ENCODE data around the gene TMEM266. TPM values are rescaled to one million over a fixed set of nuclear protein-coding genes. Genes with fewer than 3 reads are reported as not detected.

The TMEM266 gene
- total RNA-seq, 5 donors from 2014 or later (not counting 1 experiment from before 2014, with no cell fraction given) = 0.16 TPM; not detected in 4

DNA sequence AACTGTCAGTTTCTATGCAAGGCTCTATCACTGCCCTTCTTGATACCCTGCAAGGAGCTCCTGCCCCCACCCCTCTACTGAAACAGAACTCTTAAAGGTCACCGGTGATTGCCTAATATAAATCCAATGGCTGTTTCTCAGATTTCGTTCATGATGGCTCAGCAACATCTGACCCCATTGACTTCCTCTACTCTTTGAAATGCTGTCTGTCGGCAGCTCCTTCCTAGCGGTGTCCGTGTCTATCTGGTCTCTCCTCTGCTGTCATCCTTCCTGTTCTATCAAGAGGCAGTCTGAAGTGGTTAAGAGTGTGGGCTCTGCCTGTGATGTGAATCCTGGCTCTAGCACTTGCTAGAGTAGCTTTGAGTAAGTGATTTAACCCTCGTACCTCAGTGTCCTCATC is 5.5 kb downstream of the TMEM266 start:
- no peak overlapping the region for H3K4me3 Mint-ChIP-seq
- no peak overlapping the region for H3K27ac Mint-ChIP-seq

DNA sequence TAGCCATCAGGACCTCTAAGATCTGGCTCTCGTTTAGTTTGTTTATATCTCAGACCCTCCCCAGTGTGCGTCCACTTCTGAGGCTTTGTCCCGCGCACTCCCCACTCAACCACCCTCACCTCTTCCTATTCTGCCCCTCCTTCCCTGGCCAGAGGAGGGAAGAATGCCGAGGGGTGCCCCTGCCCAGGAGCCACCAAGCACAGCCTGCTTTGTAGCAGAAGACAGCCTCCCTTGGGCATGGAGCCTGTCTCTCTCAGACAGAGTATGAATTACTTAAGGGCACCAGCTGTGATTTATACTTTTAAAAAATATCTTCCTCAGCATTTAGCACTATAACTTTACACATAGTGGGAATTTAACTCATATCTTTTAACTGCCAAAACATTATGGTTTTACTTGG is 6.0 kb downstream of the TMEM266 start:
- Mint-ChIP-seq H3K27ac (peak overlapping the region in 1 of 2 donors; percentile 12), H3K27me3 (peaks cover 26 to 37% of the 10 kb centered on the region in 2 donors), H3K36me3 (no peaks in the 10 kb centered on the region), H3K4me1 (peaks cover 12 to 15% (median 12%) of the 10 kb centered on the region in 3 donors), H3K9me3 (no peaks in the 10 kb centered on the region), H3K4me3 (no peak overlapping the region)
- ATAC-seq (replicated peaks in 1 of 4) (no peak), DNase-seq (no peak)
- ChIA-PET CTCF (interaction anchor here in 1 of 2 donors (0.6 kb wide), 1 partner anchor 1012 kb away, joined by 4 read pairs; no protein-coding TSS in a partner anchor), POLR2A (no interaction called here)
- H3K4me1 ChIP-seq (ENCODE audit: control insufficient read depth in 1 of 2, extremely low read depth in 1 of 2, insufficient read depth in 2 of 2, low read length in 2 of 2) = peaks cover 0 to 7% of the 10 kb centered on the region in 2 experiments
- no CpG with 5 or more reads among the region's 5 CpGs for WGBS (ENCODE audit: insufficient coverage)
- no peak overlapping the region for H3K4me3 ChIP-seq (ENCODE audit: control insufficient read depth in 1 of 2, extremely low read depth in 1 of 2, low read length in 1 of 2)
- H3K27ac ChIP-seq (ENCODE audit: low read length) = no peak overlapping the region
- peaks cover 10 to 13% of the 10 kb centered on the region in 2 experiments for H3K27me3 ChIP-seq (replicated peaks in 1 of 2; ENCODE audit: control insufficient read depth in 2 of 2, extremely low read depth in 1 of 2, insufficient read depth in 2 of 2, low read length in 1 of 2)
- no peaks in the 10 kb centered on the region for H3K36me3 ChIP-seq (ENCODE audit: control insufficient read depth in 2 of 2, extremely low read depth in 1 of 2, insufficient read depth in 1 of 2, low read length in 1 of 2)
- H3K9me3 ChIP-seq = no peaks in the 10 kb centered on the region

More for the DNA sequence above, 5.5 kb downstream of the TMEM266 start:
- H3K27me3 ChIP-seq (replicated peaks in 1 of 2; ENCODE audit: control insufficient read depth in 2 of 2, extremely low read depth in 1 of 2, insufficient read depth in 2 of 2, low read length in 1 of 2) = peaks cover 10 to 16% of the 10 kb centered on the region in 2 experiments
- 5% methylated on average over 5 of the region's 6 CpGs for WGBS (ENCODE audit: insufficient coverage)
- H3K36me3 Mint-ChIP-seq = no peaks in the 10 kb centered on the region
- H3K4me3 ChIP-seq (ENCODE audit: control insufficient read depth in 1 of 2, extremely low read depth in 1 of 2, low read length in 1 of 2) = no peak overlapping the region
- DNase-seq = peak in 8 of 35 experiments; percentile 0 to 33 (median 9)
- POLR2A ChIA-PET = no interaction called here
- H3K4me1 Mint-ChIP-seq = peaks cover 13 to 19% (median 14%) of the 10 kb centered on the region in 3 donors
- ATAC-seq (replicated peaks in 1 of 4) = peak; percentile 69 to 92 (median 89)
- H3K27ac ChIP-seq (ENCODE audit: low read length) = no peak overlapping the region
- no peaks in the 10 kb centered on the region for H3K9me3 ChIP-seq
- peaks cover 28 to 40% of the 10 kb centered on the region in 2 donors for H3K27me3 Mint-ChIP-seq
- peaks cover 0 to 9% of the 10 kb centered on the region in 2 experiments for H3K4me1 ChIP-seq (ENCODE audit: control insufficient read depth in 1 of 2, extremely low read depth in 1 of 2, insufficient read depth in 2 of 2, low read length in 2 of 2)
- no peaks in the 10 kb centered on the region for H3K36me3 ChIP-seq (ENCODE audit: control insufficient read depth in 2 of 2, extremely low read depth in 1 of 2, insufficient read depth in 1 of 2, low read length in 1 of 2)
- CTCF ChIA-PET = interaction anchor here in 1 of 2 donors (0.6 kb wide), 1 partner anchor 1012 kb away, joined by 4 read pairs; no protein-coding TSS in a partner anchor
- H3K9me3 Mint-ChIP-seq = no peaks in the 10 kb centered on the region

DNA sequence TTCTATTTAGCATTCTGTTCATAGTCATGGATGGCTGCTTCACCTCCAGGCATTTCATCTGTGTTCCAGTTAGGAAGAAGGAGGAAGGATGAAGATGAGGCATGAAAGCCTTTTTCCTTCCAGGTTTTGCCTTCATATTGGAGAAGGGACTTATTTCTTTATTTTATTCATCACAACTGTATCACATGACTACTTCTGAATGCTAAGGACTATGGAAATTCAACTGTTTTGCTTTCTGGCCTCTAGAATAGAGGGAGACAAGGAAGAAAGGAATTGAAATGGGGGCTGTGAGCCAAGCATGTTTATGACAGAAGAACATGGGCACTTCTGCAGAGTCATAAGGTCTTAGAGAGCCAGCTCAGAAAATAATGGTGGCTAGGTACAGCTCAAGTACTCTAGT is 10.4 kb downstream of the TMEM266 start:
- no peak overlapping the region for H3K27ac ChIP-seq (ENCODE audit: low read length)
- H3K27me3 ChIP-seq (replicated peaks in 1 of 2; ENCODE audit: control insufficient read depth in 2 of 2, extremely low read depth in 1 of 2, insufficient read depth in 2 of 2, low read length in 1 of 2) = peaks cover 0 to 7% of the 10 kb centered on the region in 2 experiments
- H3K27ac Mint-ChIP-seq = no peak overlapping the region
- no peak overlapping the region for H3K4me3 Mint-ChIP-seq
- no peaks in the 10 kb centered on the region for H3K36me3 Mint-ChIP-seq
- H3K9me3 Mint-ChIP-seq = no peaks in the 10 kb centered on the region
- no peaks in the 10 kb centered on the region for H3K9me3 ChIP-seq
- H3K36me3 ChIP-seq (ENCODE audit: control insufficient read depth in 2 of 2, extremely low read depth in 1 of 2, insufficient read depth in 1 of 2, low read length in 1 of 2) = no peaks in the 10 kb centered on the region
- peaks cover 9% of the 10 kb centered on the region in 3 donors for H3K4me1 Mint-ChIP-seq
- CTCF ChIA-PET = no interaction called here
- ATAC-seq (replicated peaks in 1 of 4) (no peak), DNase-seq (no peak)
- POLR2A ChIA-PET = no interaction called here
- peaks cover 3 to 12% of the 10 kb centered on the region in 2 donors for H3K27me3 Mint-ChIP-seq
- peaks cover 0 to 6% of the 10 kb centered on the region in 2 experiments for H3K4me1 ChIP-seq (ENCODE audit: control insufficient read depth in 1 of 2, extremely low read depth in 1 of 2, insufficient read depth in 2 of 2, low read length in 2 of 2)
- no peak overlapping the region for H3K4me3 ChIP-seq (ENCODE audit: control insufficient read depth in 1 of 2, extremely low read depth in 1 of 2, low read length in 1 of 2)

DNA sequence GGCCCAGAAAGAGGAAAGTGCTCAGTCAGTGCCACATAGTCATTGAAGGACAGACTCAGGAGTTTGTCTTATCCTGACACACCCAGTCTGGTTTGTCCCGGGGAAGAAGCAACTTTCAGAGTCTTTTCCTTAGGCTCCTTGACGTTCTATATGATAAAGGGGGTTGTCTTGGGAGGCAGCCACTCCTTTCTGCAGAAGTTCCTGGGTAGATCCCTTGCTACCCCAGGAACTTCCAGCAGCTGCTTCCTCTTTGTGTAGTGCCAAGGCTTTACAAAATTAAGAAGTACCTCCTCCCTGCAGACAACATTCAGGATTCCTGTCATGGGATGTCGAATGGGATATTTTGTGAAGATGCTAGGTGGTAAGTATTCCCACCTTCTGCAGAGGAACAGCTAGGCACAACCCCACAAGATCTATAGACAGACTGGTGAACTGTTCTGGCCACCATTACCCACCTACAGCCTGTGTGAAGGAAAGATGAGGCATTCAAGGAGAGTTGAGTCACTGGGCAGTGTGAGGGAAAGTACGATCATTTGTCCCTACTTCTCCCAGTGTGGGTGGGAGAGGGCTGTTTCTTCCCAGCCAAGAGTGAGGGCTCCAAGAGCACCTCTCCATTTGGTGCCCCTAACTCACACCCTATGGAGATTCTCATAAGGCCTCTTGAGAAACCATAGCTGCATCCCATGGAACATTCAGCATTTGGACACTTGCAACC is 11.3 kb downstream of the TMEM266 start:
- Histone ChIP-seq H3K27me3 (replicated peaks in 1 of 2; ENCODE audit: control insufficient read depth in 2 of 2, extremely low read depth in 1 of 2, insufficient read depth in 2 of 2, low read length in 1 of 2) (peaks cover 0 to 7% of the 10 kb centered on the region in 2 experiments), H3K4me3 (ENCODE audit: control insufficient read depth in 1 of 2, extremely low read depth in 1 of 2, low read length in 1 of 2) (no peak overlapping the region), H3K9me3 (no peaks in the 10 kb centered on the region), H3K36me3 (ENCODE audit: control insufficient read depth in 2 of 2, extremely low read depth in 1 of 2, insufficient read depth in 1 of 2, low read length in 1 of 2) (no peaks in the 10 kb centered on the region), H3K4me1 (ENCODE audit: control insufficient read depth in 1 of 2, extremely low read depth in 1 of 2, insufficient read depth in 2 of 2, low read length in 2 of 2) (no peaks in the 10 kb centered on the region), H3K27ac (ENCODE audit: low read length) (no peak overlapping the region)
- ATAC-seq (replicated peaks in 1 of 4) = no peak
- ChIA-PET POLR2A (no interaction called here), CTCF (no interaction called here)
- WGBS (ENCODE audit: insufficient coverage) = no CpG with 5 or more reads among the region's 4 CpGs
- peaks cover under 1% of the 10 kb centered on the region in 3 donors for H3K4me1 Mint-ChIP-seq
- DNase-seq = no peak
- H3K9me3 Mint-ChIP-seq = no peaks in the 10 kb centered on the region
- H3K4me3 Mint-ChIP-seq = no peak overlapping the region
- no peaks in the 10 kb centered on the region for H3K36me3 Mint-ChIP-seq
- H3K27ac Mint-ChIP-seq = no peak overlapping the region
- H3K27me3 Mint-ChIP-seq = peaks cover 2 to 7% of the 10 kb centered on the region in 2 donors

DNA sequence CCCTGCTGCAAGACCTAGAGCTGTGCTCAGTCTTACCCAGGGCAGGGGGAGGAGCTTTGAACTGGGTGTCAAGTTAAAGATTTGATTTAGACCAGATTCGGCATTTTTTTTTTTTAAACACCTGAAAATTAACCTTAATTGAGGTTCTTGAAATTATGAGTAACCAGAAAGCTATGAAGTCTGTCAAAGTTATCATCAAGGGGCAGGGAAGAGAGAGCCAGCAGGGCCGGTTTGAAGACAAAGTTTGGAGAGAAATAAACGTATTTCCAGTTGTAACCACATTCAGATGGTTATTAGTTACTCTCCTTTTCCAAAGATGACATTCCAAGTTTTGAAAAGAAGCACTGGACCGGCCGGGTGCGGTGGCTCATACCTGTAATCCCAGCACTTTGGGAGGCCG is 12.0 kb downstream of the TMEM266 start:
- no peak for ATAC-seq (replicated peaks in 1 of 4)
- Mint-ChIP-seq H3K27ac (no peak overlapping the region), H3K9me3 (no peaks in the 10 kb centered on the region), H3K4me3 (no peak overlapping the region), H3K36me3 (no peaks in the 10 kb centered on the region), H3K4me1 (no peaks in the 10 kb centered on the region), H3K27me3 (peaks cover 2 to 7% of the 10 kb centered on the region in 2 donors)
- DNase-seq = no peak
- WGBS (ENCODE audit: insufficient coverage) = 100% methylated on average over 1 of the region's 7 CpGs
- no peak overlapping the region for H3K4me3 ChIP-seq (ENCODE audit: control insufficient read depth in 1 of 2, extremely low read depth in 1 of 2, low read length in 1 of 2)
- H3K4me1 ChIP-seq (ENCODE audit: control insufficient read depth in 1 of 2, extremely low read depth in 1 of 2, insufficient read depth in 2 of 2, low read length in 2 of 2) = no peaks in the 10 kb centered on the region
- H3K27me3 ChIP-seq (replicated peaks in 1 of 2; ENCODE audit: control insufficient read depth in 2 of 2, extremely low read depth in 1 of 2, insufficient read depth in 2 of 2, low read length in 1 of 2) = peaks cover 0 to 3% of the 10 kb centered on the region in 2 experiments
- no peak overlapping the region for H3K27ac ChIP-seq (ENCODE audit: low read length)
- no peaks in the 10 kb centered on the region for H3K9me3 ChIP-seq
- H3K36me3 ChIP-seq (ENCODE audit: control insufficient read depth in 2 of 2, extremely low read depth in 1 of 2, insufficient read depth in 1 of 2, low read length in 1 of 2) = no peaks in the 10 kb centered on the region
- POLR2A ChIA-PET = no interaction called here
- CTCF ChIA-PET = no interaction called here

DNA sequence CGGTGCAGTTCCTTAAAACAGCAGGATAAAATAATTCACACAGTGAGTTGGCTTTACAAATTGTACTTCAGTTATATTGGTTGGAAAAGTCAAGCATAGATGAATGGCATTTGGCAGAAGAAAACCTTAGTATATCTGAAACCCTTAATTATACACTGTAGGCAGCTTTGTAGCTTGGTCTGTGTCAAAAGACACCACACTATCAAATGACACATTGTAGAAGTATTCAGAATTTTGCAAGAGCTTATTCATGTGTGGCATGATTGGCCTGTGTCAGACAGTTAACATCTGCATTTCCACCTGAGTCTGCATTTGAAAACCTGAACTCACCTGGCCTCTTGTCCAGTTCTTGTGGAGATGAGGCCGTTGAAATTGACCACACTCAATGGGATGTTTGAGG is 13.8 kb downstream of the TMEM266 start:
- Mint-ChIP-seq H3K4me1 (no peaks in the 10 kb centered on the region), H3K9me3 (no peaks in the 10 kb centered on the region), H3K27me3 (peaks cover 0 to 7% of the 10 kb centered on the region in 2 donors), H3K4me3 (no peak overlapping the region), H3K36me3 (no peaks in the 10 kb centered on the region), H3K27ac (no peak overlapping the region)
- no CpG with 5 or more reads among the region's 2 CpGs for WGBS (ENCODE audit: insufficient coverage)
- Histone ChIP-seq H3K4me1 (ENCODE audit: control insufficient read depth in 1 of 2, extremely low read depth in 1 of 2, insufficient read depth in 2 of 2, low read length in 2 of 2) (no peaks in the 10 kb centered on the region), H3K4me3 (ENCODE audit: control insufficient read depth in 1 of 2, extremely low read depth in 1 of 2, low read length in 1 of 2) (no peak overlapping the region), H3K27me3 (replicated peaks in 1 of 2; ENCODE audit: control insufficient read depth in 2 of 2, extremely low read depth in 1 of 2, insufficient read depth in 2 of 2, low read length in 1 of 2) (no peaks in the 10 kb centered on the region), H3K27ac (ENCODE audit: low read length) (no peak overlapping the region), H3K9me3 (no peaks in the 10 kb centered on the region), H3K36me3 (ENCODE audit: control insufficient read depth in 2 of 2, extremely low read depth in 1 of 2, insufficient read depth in 1 of 2, low read length in 1 of 2) (no peaks in the 10 kb centered on the region)
- no peak for DNase-seq
- ChIA-PET POLR2A (no interaction called here), CTCF (no interaction called here)
- no peak for ATAC-seq (replicated peaks in 1 of 4)
